ENCODE results near the gene MMRN2. TPM values are rescaled to one million over a fixed set of nuclear protein-coding genes. Genes with fewer than 3 reads are reported as not detected.

MMRN2 gene
- total RNA-seq, 1 experiment from 2014 or later = 0.64 TPM

DNA sequence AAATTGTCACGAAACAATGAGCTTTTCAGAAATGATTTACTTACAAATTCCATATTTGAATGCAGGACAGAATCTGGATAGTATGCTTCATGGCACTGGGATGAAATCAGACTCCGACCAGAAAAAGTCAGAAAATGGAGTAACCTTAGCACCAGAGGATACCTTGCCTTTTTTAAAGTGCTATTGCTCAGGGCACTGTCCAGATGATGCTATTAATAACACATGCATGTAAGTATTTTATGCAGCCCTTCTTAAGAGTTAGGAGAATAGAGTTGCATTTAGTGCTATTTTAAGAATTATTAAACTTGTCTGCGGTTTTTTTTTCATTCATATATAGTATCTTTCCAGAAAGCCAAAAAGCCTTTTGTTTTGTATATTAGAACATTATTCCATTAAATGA lies 67.4 kb downstream of the MMRN2 start:
- no peaks in the 10 kb centered on the region for H3K27me3 ChIP-seq (replicated peaks; ENCODE audit: control insufficient read depth, insufficient read depth, low read length)
- no peak overlapping the region for H3K4me3 ChIP-seq (ENCODE audit: low read depth, low read length)
- TF ChIP-seq, protein P1, sequence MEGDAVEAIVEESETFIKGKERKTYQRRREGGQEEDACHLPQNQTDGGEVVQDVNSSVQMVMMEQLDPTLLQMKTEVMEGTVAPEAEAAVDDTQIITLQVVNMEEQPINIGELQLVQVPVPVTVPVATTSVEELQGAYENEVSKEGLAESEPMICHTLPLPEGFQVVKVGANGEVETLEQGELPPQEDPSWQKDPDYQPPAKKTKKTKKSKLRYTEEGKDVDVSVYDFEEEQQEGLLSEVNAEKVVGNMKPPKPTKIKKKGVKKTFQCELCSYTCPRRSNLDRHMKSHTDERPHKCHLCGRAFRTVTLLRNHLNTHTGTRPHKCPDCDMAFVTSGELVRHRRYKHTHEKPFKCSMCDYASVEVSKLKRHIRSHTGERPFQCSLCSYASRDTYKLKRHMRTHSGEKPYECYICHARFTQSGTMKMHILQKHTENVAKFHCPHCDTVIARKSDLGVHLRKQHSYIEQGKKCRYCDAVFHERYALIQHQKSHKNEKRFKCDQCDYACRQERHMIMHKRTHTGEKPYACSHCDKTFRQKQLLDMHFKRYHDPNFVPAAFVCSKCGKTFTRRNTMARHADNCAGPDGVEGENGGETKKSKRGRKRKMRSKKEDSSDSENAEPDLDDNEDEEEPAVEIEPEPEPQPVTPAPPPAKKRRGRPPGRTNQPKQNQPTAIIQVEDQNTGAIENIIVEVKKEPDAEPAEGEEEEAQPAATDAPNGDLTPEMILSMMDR (IDR thresholded peaks at IDR 0.05; ENCODE audit: insufficient read depth in 1 of 2, low read depth in 1 of 2, low read length in 1 of 2, severe bottlenecking in 1 of 2, unreplicated experiment in 1 of 2) = no peak
- Mint-ChIP-seq H3K27me3 (ENCODE audit: insufficient read depth, unreplicated experiment) (no peaks in the 10 kb centered on the region), H3K36me3 (ENCODE audit: insufficient read depth, unreplicated experiment) (peaks cover 45% of the 10 kb centered on the region), H3K9me3 (ENCODE audit: unreplicated experiment) (no peaks in the 10 kb centered on the region), H3K4me1 (ENCODE audit: low read depth, unreplicated experiment) (no peaks in the 10 kb centered on the region), H3K27ac (ENCODE audit: unreplicated experiment) (no peak overlapping the region), H3K4me3 (ENCODE audit: unreplicated experiment) (no peak overlapping the region)
- ChIA-PET POLR2A (interaction anchor here (0.9 kb wide), 1 partner anchor 134 kb away, joined by 3 read pairs; the partner anchor contains the start of gene BMPR1A), CTCF (no interaction called here)
- BruUV-seq (replicated peaks) = no TSS peak
- H3K36me3 ChIP-seq (ENCODE audit: control insufficient read depth, insufficient read depth, low read length) = peaks cover 1% of the 10 kb centered on the region; the same call in 1 of the 2 replicates
- intact Hi-C loops (cut with micrococcal nuclease; ENCODE audit: unreplicated experiment) = no loop called here
- no peak for DNase-seq
- H3K9me3 ChIP-seq = no peaks in the 10 kb centered on the region
- no peaks in the 10 kb centered on the region for H3K4me1 ChIP-seq

DNA sequence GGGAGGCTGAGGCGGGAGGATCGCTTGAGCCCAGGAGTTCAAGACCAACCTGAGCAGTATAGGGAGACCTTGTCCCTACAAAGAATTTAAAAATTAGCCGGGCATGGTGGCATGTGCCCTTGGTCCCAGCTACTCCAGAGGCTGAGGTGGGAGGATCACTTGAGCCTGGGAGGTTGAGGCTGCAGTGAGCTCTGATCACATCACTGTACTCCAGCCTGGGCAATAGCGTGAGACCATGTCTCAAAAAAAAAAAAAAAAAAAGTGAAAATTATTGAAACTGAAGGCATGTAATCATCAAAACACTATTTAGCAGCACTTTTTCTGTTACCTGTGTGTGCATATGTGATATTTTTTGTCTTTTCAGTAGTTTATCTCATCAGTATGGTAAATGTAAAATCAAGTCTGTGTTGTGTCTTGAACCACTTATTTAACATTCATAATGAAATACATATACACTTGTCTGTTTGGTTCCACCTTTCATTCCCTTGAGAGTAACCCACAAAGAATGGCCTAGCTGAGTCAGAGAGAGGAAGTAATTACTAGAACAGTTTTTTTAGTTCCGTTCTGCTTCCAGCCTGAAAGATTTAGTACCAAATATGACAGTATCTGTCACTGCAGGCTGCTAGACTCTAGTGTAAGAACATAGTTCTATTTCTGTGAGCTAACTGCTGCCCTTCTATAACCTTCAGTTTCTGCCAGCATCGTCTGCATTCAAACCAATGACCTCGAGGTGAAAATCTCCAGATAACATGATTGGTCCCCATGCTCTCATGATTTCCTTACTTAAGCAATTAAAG lies 68.6 kb downstream of the MMRN2 start:
- no peak overlapping the region for H3K4me3 ChIP-seq (ENCODE audit: low read depth, low read length)
- H3K4me1 ChIP-seq = no peaks in the 10 kb centered on the region
- no peaks in the 10 kb centered on the region for H3K36me3 ChIP-seq (ENCODE audit: control insufficient read depth, insufficient read depth, low read length)
- Mint-ChIP-seq H3K27ac (ENCODE audit: unreplicated experiment) (no peak overlapping the region), H3K36me3 (ENCODE audit: insufficient read depth, unreplicated experiment) (peaks cover 48% of the 10 kb centered on the region), H3K27me3 (ENCODE audit: insufficient read depth, unreplicated experiment) (no peaks in the 10 kb centered on the region), H3K4me3 (ENCODE audit: unreplicated experiment) (no peak overlapping the region), H3K9me3 (ENCODE audit: unreplicated experiment) (no peaks in the 10 kb centered on the region), H3K4me1 (ENCODE audit: low read depth, unreplicated experiment) (no peaks in the 10 kb centered on the region)
- intact Hi-C loops (cut with micrococcal nuclease; ENCODE audit: unreplicated experiment) = no loop called here
- no TSS peak for BruUV-seq (replicated peaks)
- H3K27me3 ChIP-seq (replicated peaks; ENCODE audit: control insufficient read depth, insufficient read depth, low read length) = no peaks in the 10 kb centered on the region
- no peak for DNase-seq
- CTCF ChIA-PET = no interaction called here
- POLR2A ChIA-PET = no interaction called here
- TF ChIP-seq, protein P1 (IDR thresholded peaks at IDR 0.05; ENCODE audit: insufficient read depth in 1 of 2, low read depth in 1 of 2, low read length in 1 of 2, severe bottlenecking in 1 of 2, unreplicated experiment in 1 of 2) = no peak
- H3K9me3 ChIP-seq = no peaks in the 10 kb centered on the region

Other genes with a start within 250 kb of the MMRN2 start
- 53.4 and 63.2 TPM in 2 replicates for gene BMPR1A, start 201.0 kb downstream of the MMRN2 start, total RNA-seq (2022)
- 0.45 TPM in 1 of 2 replicates, not detected in the other for gene SNCG, start 984 bp upstream of the MMRN2 start, total RNA-seq (2022)
- 0.49 TPM in 1 of 2 replicates, not detected in the other for gene ADIRF, start 10.9 kb upstream of the MMRN2 start, total RNA-seq (2022)
- gene FAM25A, start 62.7 kb upstream of the MMRN2 start, total RNA-seq (2022) = not detected in 2 replicates
- 767 and 787 TPM in 2 replicates for gene GLUD1, start 137.2 kb upstream of the MMRN2 start, total RNA-seq (2022)
- 49.3 and 51.0 TPM in 2 replicates for gene SHLD2, start 137.6 kb upstream of the MMRN2 start, total RNA-seq (2022)